Measurements from ENCODE around the gene CHIT1. TPM values are rescaled to one million over a fixed set of nuclear protein-coding genes. Genes with fewer than 3 reads are reported as not detected.

CHIT1 gene
- total RNA-seq (2021; ENCODE audit: unreplicated experiment) (not detected), Bru-seq, nascent RNA (not detected), BruChase-seq, experiment 1, labeled RNA remaining after a 6-hour chase (percentile 10 among the genes with signal in this experiment), BruChase-seq, experiment 2, labeled RNA remaining after a 2-hour chase (not detected)
- 0.08 TPM in 1 of 2 replicates, not detected in the other for polyA plus RNA-seq (2012)
- long read RNA-seq, result 0 reads

DNA sequence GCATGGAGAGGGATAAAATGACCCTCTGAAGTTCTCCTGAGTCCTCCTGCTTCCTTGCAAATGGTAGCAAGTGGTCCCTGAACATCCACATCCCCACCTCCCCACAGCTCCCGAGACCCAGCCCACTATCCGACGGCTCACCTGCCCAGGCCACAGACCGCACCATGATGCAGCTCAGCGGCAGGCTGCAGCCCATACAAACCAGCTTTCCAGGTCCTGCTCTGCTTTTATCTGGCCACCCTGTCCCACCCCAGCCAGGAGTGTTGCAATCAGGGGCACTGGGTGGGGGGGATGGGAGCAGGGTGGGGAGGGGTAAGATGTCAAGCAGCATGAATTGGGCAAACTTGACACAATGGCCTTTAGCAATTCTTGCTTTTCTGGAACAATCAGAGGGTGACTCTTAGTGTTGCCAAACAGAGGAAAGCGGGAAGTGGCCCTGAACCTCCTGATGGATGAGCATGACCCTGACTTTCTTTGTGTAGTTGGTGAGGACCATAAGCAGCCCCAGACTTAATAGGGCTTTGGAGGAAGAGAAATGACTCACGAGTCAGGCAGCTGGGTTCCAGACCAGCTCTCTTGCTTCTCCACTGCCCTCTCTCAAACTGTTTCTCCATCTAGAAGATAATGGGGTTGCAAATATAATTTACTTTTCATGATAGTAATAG lies at the start of gene CHIT1:
CHIT1 (minus strand) TSS at position 203 of the 665 bp plus-strand sequence; CDS start at position 166, 37 bp downstream.
- H3K27ac ChIP-seq (ENCODE audit: low read depth, low read length), result no peak within 1 kb of the TSS
- DNase-seq (ENCODE audit: low read depth, low spot score), result no peak
- TF ChIP-seq SP1 (IDR thresholded peaks at IDR 0.05; ENCODE audit: low read depth) (no peak), REST (IDR thresholded peaks at IDR 0.05; ENCODE audit: low read depth) (no peak), EZH2 (IDR thresholded peaks at IDR 0.05) (no peak), SIN3A (IDR thresholded peaks at IDR 0.05; ENCODE audit: low read depth) (no peak), ZFX (IDR thresholded peaks at IDR 0.05) (no peak), TCF7L2 (IDR thresholded peaks at IDR 0.05; ENCODE audit: borderline replicate concordance, extremely low read depth, insufficient read depth, insufficient read length) (no peak), MAX (IDR thresholded peaks at IDR 0.05) (no peak), EGR1 (IDR thresholded peaks at IDR 0.05; ENCODE audit: low read depth) (no peak)
- no TSS peak for BruUV-seq (replicated peaks)
- no peak within 1 kb of the TSS for H2AFZ ChIP-seq (ENCODE audit: low read depth, low read length, poor library complexity, severe bottlenecking)
- H3K4me2 ChIP-seq (ENCODE audit: low read length), result no peak within 1 kb of the TSS
- ChIA-PET CTCF (no interaction called here), RAD21 (ENCODE audit: low non-redundant PET in 1 of 2, low total read pairs in 2 of 2, uncharacterized antibody in 2 of 2, unreplicated experiment in 2 of 2) (no interaction called here), POLR2A (no interaction called here)
- intact Hi-C loops (cut with micrococcal nuclease), result no loop called here
- H3K4me1 ChIP-seq (ENCODE audit: control insufficient read depth in 1 of 2, insufficient read depth in 2 of 2, low read length in 2 of 2), result no peaks in the 10 kb centered on the region
- no peak within 1 kb of the TSS for H3K9ac ChIP-seq (ENCODE audit: low read length)
- H3K27me3 ChIP-seq (ENCODE audit: insufficient read depth, low read length), result peaks cover 28% of the 10 kb centered on the region; the same call in 1 of the 2 replicates
- ATAC-seq, result no peak
- no peaks in the 10 kb centered on the region for H3K9me3 ChIP-seq (ENCODE audit: control insufficient read depth in 1 of 2, insufficient read depth in 1 of 2, low read depth in 1 of 2, low read length in 2 of 2)
- no peaks in the 10 kb centered on the region for H3K9me2 ChIP-seq (ENCODE audit: insufficient read depth)
- no peaks in the 10 kb centered on the region for H4K20me1 ChIP-seq (ENCODE audit: insufficient read depth)
- no peaks in the 10 kb centered on the region for H3K79me2 ChIP-seq (ENCODE audit: insufficient read depth, low read length)
- H3K36me3 ChIP-seq (ENCODE audit: control insufficient read depth in 1 of 2, insufficient read depth in 2 of 2, low read length in 2 of 2), result no peaks in the 10 kb centered on the region
- H3K4me3 ChIP-seq (replicated peaks in 1 of 2; ENCODE audit: low read depth in 1 of 2, low read length in 2 of 2), result no peak within 1 kb of the TSS

Measured in HCT116 (cell line).